Frontal cortex (tissue), 4 donors: ENCODE data around the gene COL7A1. TPM values are rescaled to one million over a fixed set of nuclear protein-coding genes. Genes with fewer than 3 reads are reported as not detected.
A peak's percentile ranks its signal among the peaks of the same experiment; 100 is the strongest.

ENCODE experiments used
- DNase-seq, 2 donors: peaks; one replicate each; pipeline ENCODE4 v3.0.0; 2012; ENCODE audit warnings: low spot score in 2 of 2
- FAIRE-seq: peaks from 2 replicates; lab custom pipeline; 2012; peaks lifted over from hg19 to GRCh38; lab: Jason Lieb, UNC
- total RNA-seq: library from RNA; depleted of rRNA; stranded (reverse); fragments of >200 nt; gene quantifications from one replicate; pipeline ENCODE4 v1.2.3, GENCODE V29; 2014
- donor health status: control.
- donor health status: control.
- donor health status: control.

COL7A1 gene
- 1.2 TPM for total RNA-seq

DNA sequence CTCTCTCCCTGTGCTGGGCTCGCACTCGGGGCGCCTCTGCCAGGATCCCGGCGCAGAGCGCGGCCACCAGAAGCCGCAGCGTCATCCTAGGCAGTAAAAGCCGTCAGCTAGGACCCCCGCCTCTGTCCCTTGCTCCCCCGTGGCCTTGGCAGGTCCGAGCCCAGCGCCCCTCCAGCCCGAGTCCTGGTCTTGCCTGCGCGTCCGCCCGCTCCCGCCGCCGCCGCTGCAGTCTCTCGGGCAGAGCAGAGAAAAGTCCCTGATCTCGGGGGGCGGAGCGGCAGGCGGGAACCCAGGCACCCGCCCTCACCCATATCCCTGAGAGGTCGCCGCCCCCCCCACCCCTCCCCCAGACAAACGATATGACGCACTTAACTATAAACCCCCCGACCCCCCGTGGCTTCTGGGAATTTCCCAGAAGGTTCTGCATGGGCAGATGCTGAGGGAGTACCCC is at the start of gene COL7A1:
TSS of gene COL7A1 (minus strand) at position 255 of the 451 bp plus-strand sequence. CDS start at position 85, 170 bp downstream.
- FAIRE-seq (no peak), DNase-seq (peak in 1 of 2 donors; percentile 65)

DNA sequence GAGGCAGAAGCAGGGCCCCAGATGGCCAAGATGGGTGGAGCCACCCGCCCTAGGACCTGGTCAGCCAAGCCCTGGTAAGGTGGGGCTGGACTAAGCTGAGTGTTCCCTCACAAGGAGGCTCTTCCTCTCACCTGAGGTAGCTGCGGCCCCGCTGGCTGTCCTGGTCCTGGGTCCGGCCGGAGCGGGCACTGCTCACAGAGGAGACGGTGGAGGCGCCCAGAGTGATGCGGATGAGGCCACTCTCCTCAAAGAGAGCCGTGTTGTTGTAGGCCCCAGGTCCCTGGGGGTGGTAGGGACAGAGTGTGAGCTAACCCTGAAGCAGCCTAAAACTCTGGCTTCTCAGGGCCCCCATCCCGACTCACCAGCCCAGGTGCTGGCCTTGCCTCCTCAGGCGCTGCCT is 47.5 kb upstream of the COL7A1 start:
- DNase-seq (no peak), FAIRE-seq (no peak)

DNA sequence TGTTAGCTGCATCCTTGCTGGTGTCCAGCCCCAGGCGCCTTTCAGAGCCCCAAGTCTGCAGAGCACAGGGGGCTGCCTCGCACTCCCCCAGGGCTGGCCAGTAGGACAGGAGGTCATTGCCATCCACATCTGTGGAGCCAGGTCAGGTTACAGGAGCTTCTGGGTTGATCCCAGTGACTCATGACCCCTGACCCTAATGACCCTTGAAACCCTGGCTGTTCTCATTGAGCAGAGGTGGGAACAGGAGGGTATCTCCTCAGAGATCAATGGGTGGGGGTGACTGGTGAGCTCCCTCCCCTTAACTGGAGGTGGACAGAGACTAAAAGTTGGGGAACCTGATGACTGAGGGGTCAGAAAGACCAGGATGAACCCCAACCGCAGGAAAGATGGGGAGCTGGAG is 46.3 kb upstream of the COL7A1 start:
- FAIRE-seq (no peak), DNase-seq (no peak)

DNA sequence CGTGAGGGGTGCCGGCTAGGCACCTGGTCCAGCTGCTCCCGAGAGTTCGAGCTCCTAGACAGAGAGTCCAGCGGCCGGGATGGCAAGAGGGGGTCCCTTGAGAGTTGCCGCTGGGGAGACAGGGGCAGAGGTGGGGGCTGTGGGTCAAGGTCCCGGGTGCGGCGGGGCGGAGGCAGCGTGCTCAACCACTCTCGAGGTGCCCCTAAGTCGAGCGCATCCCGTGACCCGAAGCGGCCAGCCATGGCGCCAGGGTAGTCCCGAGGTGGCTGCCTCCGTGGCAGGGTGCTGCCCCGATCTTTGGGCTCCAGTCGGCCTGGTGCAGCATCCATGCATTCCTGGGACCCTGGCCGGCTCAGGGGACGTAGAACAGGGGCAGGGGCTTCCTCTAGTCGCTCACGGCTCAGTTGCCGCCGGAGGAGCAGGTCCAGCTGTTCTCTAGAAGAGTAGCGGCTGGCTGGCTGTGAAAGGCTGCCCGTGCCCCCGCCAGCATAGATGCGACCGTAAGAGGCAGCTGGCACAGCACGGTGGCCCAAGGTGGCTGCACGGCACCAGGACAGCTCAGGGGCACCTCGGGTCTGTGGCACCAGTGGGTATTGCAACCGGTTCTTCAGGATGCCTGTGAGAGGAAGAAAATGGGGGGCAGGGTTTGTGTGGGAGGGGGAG is 44.9 kb upstream of the COL7A1 start:
- no peak for FAIRE-seq
- no peak for DNase-seq

DNA sequence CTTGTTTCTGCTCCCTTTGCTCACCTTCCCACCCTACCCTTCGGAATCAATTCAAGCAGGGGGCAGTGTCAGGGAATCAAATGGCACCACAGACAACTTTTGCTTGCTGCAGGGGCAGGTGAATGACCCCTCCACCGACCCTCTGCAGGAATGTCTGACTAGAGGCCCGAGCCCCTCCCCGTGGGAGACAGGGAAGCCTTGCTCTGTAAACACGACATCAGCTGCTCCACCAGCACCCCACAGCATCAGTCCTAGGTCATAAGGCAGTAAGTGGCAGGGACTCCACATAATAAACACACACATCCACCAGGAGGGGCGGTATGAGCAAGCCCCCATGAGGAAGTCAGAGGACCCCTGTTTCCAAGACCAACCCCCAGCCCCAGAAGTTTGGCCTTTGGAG is 42.2 kb upstream of the COL7A1 start:
- no peak for DNase-seq
- FAIRE-seq = no peak

DNA sequence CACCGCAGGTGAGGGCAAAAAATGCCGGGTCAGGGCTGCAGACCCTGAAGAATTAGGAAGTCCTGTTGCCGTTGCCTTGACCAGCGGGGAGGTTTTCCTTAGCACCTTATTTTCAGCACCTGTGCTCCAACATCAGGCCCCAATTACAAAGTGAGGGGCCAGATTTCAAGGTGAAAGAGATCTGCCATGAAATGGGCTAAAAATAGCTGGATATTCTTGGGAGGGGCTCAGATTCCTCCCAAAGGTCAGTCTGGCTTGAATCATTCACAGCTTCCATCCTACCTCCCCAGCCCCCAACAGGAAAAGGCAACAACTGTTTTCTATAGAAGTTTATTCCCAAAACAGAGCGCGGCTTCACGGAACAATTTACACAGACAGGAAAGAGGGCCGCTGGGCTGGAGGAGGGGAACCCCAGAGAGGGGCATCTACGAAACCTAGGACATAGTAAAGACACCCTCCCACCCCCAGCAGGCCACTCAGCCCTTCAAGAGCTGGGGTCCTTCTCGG is 41.1 kb upstream of the COL7A1 start:
- DNase-seq (no peak), FAIRE-seq (no peak)

DNA sequence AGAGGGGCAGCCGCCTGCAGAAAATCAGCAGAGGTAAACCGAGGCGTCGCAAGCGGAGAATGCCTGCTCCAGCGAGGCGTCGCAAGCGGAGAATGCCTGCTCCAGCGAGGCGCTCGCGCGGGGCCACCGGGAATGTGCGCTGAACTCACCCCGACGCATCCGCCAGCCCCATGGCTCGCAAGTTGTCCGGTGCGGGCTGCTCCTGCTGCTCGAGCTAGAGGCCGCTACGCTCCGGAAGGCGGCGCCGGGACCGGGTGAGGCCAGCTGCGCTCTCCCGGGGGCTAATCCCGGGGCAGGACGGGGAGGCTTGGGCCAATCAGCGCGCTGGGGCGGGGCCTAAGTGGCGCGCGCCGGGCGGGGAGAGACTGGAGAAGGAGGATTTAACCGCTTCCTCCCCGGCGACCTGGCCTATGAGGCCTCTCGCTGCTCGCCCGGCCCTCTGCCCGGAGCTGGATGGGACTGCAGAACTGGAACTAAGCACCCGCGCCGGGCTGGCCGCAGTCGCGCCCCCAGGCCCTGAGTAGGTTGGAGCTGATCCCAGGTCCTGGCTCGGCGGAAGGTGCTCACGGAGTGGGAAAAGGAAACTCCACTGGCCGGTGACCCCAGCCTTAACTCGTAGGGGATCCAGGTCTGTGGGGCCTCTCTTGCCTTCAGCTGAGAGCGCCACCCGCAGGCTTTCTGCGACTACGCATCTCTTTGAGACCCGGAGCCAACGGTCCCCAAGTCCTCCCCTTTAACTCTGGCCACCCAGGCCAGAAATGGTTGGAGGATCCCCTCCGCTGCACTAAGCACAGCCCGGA is 40.3 kb upstream of the COL7A1 start, which contains the start of gene SLC26A6:
TSS of gene SLC26A6 (minus strand) at position 240 of the 800 bp plus-strand sequence. CDS start at position 172, 68 bp downstream.
- FAIRE-seq (no peak), DNase-seq (peak; percentile 100)

DNA sequence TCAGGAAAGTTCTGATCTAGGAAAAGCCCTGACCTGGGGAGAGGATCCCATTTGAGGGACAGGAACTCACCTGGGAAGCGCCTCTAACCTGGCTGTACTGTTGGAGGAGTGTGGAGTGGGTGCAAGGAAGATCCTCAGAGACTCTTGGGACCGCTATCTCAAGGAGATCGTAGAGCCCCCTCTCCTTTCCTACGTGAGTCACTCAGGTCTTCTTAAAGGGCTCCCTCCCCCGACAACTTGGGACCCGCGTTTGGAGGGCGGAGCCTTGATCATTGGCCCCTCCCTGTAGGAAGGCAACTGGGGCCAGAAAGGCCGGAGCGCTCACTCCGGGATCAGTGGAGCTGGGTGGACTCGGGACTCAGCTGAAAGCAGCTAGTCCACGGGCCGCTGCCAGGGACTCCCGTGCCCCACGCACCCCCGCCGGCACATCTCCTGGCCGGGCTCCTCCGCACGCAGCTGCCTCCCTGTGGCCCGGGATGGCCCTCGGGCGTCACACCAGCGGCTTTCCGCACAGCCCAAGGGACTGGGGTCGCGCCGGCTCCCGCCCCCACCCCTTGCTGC is 39.6 kb upstream of the COL7A1 start:
- peak in 1 of 2 donors; percentile 77 for DNase-seq
- no peak for FAIRE-seq

DNA sequence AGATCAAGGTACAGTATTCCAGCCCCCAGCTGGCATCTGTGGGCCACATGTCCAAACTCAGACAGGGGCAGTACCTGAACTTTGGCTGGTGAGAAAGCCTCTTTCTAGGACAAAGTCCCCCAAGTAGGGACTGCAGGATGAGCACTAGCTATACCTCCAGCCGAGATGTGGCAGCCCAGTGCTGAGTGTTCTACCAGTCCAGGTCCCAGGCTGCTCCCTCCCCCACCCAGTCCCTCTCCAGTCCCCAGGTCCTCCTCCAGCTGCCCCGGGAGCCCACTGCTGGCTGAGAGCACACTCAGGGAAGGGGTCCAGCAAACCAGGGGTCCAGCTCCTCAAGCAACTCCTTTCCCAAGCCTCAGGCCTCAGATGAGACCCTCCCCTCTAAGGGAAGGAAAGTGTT is 38.6 kb upstream of the COL7A1 start:
- no peak for FAIRE-seq

DNA sequence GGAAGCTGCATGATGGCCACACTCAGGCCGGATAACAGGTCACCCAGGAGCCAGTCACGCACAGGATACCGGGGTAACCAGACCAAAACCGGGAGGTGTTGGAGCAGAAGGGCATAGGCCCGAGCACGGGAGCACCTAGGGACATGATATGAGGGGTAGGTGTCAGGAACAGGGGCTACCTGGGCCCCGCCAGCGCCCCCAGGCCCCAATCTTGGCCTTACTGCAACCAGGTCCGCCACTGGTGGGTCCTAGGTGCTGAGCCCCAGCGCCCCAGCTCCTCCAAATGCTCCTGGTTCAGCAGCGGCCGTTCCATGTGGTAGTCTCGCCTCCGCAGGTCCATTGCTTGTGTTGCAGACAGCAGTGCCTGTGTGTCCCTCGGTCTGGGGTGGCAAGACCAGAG is 38.1 kb upstream of the COL7A1 start:
- FAIRE-seq = no peak

More for the DNA sequence above, 38.6 kb upstream of the COL7A1 start:
- no peak for DNase-seq

DNA sequence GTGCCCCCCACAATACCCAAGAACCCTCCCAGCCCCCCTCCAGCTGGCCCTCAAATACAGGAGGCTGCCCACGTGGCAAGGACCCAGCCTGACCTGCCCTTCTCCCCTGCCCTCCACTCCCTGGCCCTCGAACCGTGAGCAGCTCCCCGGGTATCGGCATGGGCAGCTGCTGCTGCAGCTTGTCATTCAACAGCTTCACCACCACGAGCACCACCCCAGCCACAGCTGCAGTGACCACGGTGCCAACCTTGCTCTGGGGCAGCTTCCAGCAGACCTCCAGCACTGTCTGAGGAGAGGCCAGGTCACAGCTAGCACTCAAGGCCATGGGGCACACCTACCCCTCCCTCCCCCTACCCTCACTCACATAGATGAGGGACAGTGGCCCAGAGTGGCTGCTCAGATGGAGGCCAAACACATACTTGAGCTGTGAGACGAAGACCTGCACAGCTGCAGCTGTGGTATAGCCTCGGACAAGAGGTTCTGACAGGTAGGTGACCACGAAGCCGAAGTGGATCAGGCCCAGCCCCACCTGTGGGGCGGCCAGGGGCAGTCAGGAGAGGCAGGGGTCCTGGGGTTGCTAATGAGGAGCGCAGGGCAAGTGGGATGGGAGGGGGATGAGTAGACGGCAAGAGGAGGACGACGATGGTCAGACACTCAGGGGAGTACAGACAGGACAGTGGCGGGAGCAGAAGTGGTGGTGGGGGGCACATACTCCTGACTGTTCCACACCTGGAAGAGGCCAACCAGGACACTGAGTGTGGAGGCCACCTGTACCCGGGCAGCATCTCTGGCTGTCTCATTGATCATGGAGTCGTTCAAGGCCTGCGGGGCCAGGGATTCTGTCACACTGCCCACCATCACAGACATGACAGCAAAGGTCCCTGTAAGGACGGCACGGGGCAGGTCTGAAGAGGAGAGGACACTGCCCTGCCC is 36.7 kb upstream of the COL7A1 start:
- no peak for FAIRE-seq
- no peak for DNase-seq

More for the DNA sequence above, 38.1 kb upstream of the COL7A1 start:
- no peak for DNase-seq

DNA sequence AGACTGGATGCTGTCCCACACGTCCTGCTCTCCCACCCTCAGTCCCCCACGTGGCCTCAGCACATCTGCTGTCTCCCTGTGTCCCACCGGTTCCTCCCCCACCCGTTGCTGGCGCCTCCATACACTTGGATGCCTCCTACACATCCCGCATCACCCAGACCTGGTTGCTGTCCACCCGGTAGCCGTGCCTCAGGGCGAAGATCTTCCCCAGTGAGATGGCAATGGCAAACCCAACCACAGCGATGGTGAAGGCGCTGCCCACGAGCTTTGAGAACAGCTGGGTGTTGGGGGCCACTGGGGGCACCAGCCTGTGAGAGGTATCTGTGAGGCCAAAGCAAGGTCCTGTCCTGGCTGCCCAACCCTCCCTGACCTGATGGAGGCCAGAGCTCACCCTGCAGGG is 35.7 kb upstream of the COL7A1 start:
- no peak for DNase-seq
- no peak for FAIRE-seq

DNA sequence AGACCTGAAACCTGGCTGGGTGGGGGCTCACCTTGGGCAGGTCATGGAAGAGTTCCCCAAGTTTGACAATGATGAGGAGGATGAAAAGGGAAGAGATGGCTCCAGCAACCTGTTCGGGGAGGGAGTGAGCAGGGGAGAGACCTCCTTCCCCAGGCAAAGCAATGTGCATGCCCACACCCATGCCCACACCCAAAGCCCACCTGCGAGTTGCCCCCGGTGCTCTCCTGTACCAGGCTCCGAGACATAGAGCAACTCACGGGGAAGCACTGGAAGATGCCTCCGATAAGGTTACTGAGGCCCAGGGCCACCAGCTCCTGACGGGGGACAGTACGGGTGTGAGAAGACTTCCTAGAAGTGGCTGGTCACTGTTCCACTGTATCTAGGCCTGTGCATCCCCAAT is 35.3 kb upstream of the COL7A1 start:
- DNase-seq (no peak), FAIRE-seq (no peak)

DNA sequence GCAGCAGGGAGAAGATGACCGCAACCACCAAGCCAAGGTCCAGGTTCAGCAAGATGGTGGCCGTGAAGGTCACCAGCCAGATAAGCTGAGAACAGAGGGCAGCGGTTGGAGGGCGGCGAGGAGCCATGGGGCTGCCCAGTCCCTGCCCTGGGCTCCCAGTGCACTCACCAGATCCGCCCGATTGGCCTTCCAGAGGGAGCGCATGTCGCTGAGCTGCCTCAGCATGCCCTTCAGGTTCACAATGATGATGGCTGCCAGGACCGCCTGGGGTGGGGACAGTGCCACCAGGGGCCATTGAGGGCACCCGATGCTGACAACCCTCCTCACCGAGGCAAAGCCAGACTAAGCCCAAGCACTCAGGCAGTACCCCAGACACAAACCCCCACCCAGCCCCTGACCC is 34.8 kb upstream of the COL7A1 start:
- DNase-seq (no peak), FAIRE-seq (no peak)

DNA sequence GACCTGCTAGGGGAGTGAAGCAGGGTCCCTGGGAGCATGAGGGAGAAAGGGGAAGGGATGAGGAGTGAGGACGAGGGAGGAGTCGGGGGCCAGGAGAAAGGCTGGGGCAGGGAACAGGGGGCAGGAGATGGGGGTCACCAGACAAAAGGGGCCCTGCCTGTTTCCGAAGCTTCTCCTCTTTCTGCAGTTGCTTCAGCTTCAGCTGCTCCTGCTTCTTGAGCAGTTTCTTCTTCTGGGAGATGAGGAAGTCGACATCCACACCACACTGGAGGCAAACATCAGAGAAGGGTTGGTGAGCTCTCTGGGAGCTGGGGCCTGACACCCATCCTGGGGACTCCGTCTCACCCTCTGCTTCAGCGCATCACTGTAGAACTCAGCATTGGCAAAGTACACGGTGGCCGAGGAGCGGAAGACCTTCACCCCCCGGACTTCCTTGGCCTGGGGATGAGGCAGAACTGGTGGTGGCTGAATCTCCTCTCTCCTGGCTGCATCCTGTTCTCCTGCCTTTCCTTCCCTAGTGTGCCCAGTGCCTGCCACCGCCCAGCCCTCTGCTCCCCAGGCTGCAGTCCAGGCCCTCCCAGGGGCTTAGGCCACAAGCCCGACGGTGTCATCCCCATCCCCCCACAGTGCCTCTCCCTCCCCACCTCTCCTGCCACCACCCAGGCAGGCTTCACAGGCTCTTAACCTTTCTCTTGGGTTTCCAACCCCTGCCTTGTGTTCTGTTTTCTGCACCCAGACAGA is 33.3 kb upstream of the COL7A1 start:
- DNase-seq (no peak), FAIRE-seq (no peak)

DNA sequence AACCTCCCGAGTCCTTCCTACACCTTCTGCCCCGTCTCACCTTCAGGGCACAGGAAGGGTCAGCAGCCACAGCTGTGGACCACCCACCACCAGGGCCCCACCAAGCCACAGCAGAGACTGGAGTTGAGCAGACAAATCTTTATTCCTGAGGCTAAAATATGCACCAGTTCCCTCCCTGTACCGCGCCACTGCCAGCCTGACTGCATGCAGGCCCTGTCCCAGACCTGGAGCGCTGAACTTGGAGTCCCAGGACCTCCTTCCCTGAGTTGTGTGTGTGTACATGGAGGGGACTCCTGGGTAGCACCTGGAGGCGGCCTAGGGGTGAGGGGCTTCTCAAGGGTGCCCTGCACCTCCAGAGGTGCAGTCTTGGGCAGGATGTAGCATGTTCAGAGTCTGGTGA is 30.5 kb upstream of the COL7A1 start:
- FAIRE-seq = no peak

DNA sequence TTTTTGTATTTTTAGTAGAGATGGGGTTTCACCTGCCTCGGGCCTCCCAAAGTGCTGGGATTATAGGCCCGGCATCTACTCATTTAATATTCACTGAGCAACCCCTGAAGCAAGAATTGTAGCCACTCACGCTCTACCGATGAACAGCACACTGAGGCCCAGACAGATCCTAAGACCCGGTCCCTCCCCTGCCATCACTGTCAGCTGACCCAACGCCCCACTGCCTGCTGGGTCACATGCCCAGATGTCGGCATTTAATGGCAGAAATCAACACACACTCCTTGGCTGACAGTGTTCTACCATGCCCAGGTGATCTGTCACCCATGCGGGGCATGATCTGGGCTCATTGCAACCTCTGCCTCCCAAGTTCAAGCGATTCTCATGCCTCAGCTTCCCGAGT is 29.6 kb upstream of the COL7A1 start:
- FAIRE-seq = no peak
- no peak for DNase-seq

More for the DNA sequence above, 30.5 kb upstream of the COL7A1 start:
- no peak for DNase-seq

DNA sequence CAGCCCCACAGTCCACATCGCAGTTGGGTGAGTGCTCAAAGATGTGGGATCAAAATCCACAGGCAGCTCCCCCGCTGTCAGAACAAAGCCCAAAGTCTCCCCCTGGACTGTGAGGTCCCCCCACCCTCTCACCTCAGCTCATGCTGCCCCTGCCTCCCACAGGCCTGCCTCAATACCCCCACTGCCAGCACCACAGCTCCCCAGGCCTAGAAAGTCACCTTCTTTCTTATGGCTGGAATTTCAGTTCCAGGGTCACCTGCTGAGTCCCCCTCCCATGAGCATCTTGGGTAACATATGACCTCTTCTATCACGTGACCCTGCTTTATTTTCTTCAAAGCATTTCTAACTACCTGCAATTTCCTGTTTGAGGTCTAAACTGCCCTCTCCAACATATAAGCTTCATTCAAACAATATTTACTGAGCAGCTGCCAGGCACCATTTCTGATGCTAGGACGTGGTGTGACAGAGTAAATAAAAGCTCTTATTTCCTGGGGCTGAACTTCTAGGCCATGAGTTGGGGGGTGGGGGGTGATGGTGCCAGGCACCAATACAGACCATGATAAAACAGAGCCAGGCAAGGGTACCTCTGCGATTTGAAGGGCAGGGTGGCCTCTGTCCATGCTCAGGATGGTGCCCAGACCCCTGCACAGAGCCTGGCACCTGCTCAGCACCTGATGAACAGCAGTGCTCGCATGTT is 28.9 kb upstream of the COL7A1 start:
- FAIRE-seq = no peak
- DNase-seq = no peak
